Measurements from ENCODE around the gene DTNB. TPM values are rescaled to one million over a fixed set of nuclear protein-coding genes. Genes with fewer than 3 reads are reported as not detected.

DTNB gene
- total RNA-seq, 3 donors from 2014 or later = 4.8 to 8.8 (median 7.2) TPM

GRCh38 chr2:25592766-25593292 is 80.5 kb downstream of the DTNB start:
- H3K4me1 ChIP-seq (ENCODE audit: low read depth) = no peaks in the 10 kb centered on the region
- H3K4me3 ChIP-seq = no peak overlapping the region
- no peak for ATAC-seq
- H3K9me3 ChIP-seq = no peaks in the 10 kb centered on the region
- intact Hi-C loops (cut with DNase I, micrococcal nuclease) = no loop called here
- H3K36me3 ChIP-seq (ENCODE audit: low read depth) = no peaks in the 10 kb centered on the region
- DNase-seq = no peak
- TF ChIP-seq, protein P1, sequence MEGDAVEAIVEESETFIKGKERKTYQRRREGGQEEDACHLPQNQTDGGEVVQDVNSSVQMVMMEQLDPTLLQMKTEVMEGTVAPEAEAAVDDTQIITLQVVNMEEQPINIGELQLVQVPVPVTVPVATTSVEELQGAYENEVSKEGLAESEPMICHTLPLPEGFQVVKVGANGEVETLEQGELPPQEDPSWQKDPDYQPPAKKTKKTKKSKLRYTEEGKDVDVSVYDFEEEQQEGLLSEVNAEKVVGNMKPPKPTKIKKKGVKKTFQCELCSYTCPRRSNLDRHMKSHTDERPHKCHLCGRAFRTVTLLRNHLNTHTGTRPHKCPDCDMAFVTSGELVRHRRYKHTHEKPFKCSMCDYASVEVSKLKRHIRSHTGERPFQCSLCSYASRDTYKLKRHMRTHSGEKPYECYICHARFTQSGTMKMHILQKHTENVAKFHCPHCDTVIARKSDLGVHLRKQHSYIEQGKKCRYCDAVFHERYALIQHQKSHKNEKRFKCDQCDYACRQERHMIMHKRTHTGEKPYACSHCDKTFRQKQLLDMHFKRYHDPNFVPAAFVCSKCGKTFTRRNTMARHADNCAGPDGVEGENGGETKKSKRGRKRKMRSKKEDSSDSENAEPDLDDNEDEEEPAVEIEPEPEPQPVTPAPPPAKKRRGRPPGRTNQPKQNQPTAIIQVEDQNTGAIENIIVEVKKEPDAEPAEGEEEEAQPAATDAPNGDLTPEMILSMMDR (IDR thresholded peaks at IDR 0.05) = no peak

DNA sequence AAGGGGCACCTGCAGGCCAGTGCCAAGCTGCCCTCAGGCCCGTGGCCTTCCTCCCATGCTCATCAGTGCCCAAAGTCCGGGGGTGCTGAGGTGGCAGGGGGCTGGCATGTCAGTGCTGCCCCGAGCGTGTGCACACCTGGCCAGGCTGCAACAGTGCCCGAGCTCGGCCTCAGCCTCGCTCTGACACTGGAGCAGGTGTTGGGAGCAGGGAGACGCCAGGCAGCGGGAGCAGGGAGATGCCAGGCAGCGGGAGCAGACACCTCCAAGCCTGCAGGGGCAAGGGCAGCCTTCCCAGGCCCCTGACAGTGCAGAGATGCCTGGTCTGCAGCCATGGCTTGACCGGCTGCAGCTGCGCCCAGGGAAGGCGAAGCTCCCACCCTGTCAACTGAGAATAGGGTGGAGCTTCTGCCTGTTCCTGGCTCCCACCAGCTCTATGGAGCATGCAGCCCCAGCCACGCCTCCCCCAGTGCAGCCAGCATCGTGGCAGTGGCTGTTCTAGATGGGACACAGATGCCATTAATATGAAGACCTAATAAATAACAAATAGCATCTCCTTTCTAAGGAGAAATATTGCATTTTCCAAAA is 82.4 kb downstream of the DTNB start:
- no peak overlapping the region for H3K4me3 ChIP-seq
- intact Hi-C loops (cut with DNase I, micrococcal nuclease) = no loop called here
- no peaks in the 10 kb centered on the region for H3K4me1 ChIP-seq (ENCODE audit: low read depth)
- no peaks in the 10 kb centered on the region for H3K36me3 ChIP-seq (ENCODE audit: low read depth)
- H3K9me3 ChIP-seq = no peaks in the 10 kb centered on the region
- TF ChIP-seq, protein P1 (IDR thresholded peaks at IDR 0.05) = no peak
- DNase-seq (no peak), ATAC-seq (no peak)

DNA sequence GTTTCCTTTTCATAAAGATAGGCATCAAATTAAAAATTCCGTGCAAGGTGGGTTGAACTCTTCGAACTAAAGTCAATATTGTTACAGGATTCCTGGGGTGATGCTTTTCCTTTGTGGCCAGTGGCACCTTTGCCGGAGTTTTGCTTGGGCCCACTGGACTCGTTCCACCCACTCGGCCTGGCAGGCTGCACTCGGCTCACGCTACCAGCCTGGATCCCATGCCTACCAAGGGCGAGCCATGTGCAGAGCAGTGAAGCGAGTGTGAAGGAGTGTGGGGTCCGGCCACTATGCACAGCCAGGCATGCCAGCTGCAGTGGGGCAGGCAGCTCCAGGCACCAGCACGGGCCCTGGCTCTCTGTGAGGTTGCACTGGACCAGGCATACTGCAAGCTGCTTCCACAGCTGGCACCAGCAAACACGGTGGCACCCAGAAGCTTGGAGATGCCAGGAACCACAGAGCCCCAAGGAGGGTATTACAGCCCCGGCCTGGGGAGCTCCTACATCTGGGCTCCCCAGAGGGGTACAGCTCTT is 83.6 kb downstream of the DTNB start:
- DNase-seq (no peak), ATAC-seq (no peak)
- intact Hi-C loops (cut with DNase I, micrococcal nuclease) = no loop called here
- Histone ChIP-seq H3K36me3 (ENCODE audit: low read depth) (no peaks in the 10 kb centered on the region), H3K9me3 (no peaks in the 10 kb centered on the region), H3K4me3 (no peak overlapping the region), H3K4me1 (ENCODE audit: low read depth) (no peaks in the 10 kb centered on the region)
- TF ChIP-seq, protein P1 (IDR thresholded peaks at IDR 0.05) = no peak

DNA sequence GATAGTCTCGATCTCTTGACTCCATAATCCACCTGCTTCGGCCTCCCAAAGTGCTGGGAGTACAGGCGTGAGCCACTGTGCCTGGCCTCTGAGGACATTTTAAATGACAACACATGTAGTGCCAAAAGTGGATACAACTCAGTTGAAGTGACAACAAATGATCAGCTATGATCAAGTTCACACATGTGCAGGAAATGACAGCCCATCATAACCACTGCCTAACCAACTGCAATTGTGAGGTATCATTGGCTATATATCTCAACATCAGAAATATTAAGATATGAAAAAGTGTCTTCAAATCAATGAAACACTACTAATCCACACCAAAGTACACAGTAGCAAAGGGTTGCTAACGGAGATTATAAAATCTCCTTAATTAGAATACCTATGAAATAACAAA is 84.8 kb downstream of the DTNB start:
- ATAC-seq = no peak
- TF ChIP-seq, protein P1 (IDR thresholded peaks at IDR 0.05) = no peak
- no peak overlapping the region for H3K4me3 ChIP-seq

DNA sequence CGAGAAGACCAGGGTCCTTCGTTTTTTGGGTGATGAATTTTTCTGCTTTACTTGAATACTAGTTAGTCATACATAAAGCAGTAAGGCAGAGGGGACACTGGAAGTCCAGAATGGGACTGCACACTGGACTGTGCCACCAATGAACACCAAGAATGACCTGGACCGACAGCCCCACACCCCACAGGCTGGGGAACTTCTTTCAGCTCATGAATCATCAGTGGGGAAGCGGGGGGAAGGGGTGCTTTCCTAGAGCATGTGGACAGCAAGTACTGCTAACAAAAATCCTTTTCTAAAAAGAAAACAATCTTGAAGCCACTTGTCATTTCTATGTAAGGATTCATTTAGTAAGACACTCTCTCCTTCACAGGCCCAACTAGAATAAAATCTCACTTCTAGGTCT is 86.0 kb downstream of the DTNB start:
- Histone ChIP-seq H3K4me3 (no peak overlapping the region), H3K4me1 (ENCODE audit: low read depth) (no peaks in the 10 kb centered on the region), H3K36me3 (ENCODE audit: low read depth) (no peaks in the 10 kb centered on the region), H3K9me3 (no peaks in the 10 kb centered on the region)
- ATAC-seq = peak; percentile 42
- intact Hi-C loops (cut with DNase I, micrococcal nuclease) = no loop called here
- DNase-seq = no peak
- TF ChIP-seq, protein P1 (IDR thresholded peaks at IDR 0.05) = no peak

More for the DNA sequence above, 84.8 kb downstream of the DTNB start:
- Histone ChIP-seq H3K9me3 (no peaks in the 10 kb centered on the region), H3K36me3 (ENCODE audit: low read depth) (no peaks in the 10 kb centered on the region), H3K4me1 (ENCODE audit: low read depth) (no peaks in the 10 kb centered on the region)
- DNase-seq = no peak
- intact Hi-C loops (cut with DNase I, micrococcal nuclease) = no loop called here
